GM18526 (cell line): ENCODE data around the gene ELF2.

Source experiments
- POLR2A ChIP-seq: IDR thresholded peaks from 3 replicates; pipeline ENCODE4 v1.6.1; 2011; ENCODE audit not compliant: insufficient read length; ENCODE audit errors: extremely low read depth

ELF2 gene

DNA sequence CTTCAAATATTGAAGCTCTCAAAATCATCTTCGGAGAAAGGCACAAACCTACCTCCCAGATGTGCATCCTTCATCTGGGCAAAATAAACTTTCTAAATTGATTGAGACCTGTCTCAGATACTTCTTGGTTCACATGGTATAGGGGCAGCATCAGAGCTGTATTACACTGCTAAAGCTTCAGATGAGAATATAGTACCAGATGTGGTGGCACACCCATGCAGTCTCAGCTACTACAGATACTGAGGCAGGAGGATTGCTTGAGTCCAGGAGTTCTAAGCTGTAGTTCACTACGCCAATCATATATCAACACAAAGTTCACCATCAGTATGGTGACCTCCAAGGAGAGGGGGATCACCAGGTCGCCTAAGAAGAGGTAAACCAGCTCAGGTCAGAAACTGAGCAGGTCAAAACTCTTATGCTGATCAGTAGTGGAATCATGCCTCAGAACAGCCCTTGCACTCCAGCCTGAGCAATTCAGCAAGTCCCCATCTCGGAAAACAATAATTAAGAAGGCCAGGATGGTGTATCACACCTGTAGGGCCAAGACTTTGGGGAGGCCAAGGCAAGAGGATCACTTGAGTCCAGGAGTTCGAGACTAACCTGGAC lies 22.0 kb downstream of the ELF2 start:
- no peak for TF ChIP-seq POLR2A

DNA sequence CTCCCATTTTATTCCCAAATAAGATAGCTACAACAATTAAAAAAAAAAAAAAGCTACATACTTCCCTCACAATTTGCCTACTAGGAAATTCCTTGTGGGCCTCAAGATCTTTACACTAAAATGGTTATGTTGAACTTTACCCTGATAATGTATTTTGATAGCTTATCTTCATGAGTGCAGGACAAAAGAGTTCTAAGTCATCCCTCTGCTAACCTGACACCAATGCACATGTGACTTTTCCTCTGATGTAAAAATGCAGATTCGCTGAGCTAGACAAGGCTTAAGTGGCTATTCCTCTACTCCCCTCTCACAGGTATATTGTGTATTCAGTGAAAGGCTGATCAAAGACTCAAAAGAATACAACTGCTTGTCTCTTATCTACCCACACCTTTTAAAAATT lies 22.5 kb downstream of the ELF2 start:
- TF ChIP-seq POLR2A, result no peak

DNA sequence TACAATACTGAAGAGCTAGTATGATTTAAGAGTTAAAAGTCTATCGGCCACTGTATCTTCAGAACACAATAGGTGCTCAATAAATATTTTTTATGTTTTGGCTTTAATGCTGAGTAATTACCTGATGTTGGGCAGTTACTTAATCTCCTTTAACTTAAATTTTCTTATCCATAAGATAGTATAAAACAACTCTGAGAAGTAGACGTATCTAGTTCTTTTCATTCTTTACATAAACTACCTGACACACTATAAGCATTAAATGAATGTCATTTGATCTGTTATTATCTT lies 22.9 kb downstream of the ELF2 start:
- no peak for TF ChIP-seq POLR2A

DNA sequence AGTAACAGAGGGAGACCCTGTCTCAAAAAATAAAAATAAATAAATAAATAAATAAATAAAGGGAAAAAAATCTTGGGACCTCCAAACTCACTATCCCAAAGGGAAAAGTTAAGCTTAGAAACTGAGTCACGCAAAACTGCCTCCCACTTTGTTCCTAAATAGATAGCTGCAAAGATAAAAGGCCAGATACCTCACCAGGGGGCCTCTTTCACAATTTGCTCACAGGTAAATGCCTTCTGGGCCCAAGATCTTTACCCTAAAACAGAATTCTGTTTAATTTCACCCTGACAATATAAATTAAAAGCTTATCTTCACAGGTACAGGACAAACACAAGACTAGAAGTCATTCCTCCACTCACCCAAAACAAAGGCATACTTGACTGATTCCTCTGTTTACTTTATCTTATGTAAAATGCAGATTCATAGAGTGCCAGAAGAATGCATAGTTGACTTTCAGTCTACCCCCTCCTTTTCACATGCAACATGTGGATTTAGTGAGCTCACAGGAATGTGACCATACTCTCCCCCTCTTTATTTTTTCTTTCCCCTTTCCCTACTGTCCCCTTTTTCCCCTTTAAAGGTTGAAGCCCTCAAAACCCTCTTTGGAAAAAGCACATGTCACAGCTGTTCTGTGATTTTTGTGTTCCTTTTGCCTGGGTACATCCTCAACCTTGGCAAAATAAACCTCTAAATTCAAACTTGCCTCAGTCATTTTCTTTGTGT lies 23.4 kb downstream of the ELF2 start:
- TF ChIP-seq POLR2A, result no peak

DNA sequence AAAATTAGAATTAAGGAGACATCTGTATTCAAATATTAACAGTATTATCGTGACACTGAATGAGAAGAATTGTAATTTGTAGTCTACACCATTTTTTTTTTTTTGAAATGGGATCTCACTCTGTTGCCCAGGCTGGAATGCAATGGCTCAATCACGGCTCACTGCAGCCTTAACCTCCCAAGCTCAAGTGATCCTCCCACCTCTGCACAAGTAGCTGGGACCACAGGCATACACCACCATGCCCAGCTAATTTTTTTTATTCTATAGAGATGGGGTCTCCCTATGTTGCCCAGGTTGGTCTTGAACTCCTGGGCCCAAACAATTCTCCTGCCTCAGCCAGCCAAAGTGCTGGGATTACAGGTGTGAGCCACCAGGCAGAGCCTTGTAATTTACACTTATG lies 24.8 kb downstream of the ELF2 start:
- TF ChIP-seq POLR2A, result no peak

DNA sequence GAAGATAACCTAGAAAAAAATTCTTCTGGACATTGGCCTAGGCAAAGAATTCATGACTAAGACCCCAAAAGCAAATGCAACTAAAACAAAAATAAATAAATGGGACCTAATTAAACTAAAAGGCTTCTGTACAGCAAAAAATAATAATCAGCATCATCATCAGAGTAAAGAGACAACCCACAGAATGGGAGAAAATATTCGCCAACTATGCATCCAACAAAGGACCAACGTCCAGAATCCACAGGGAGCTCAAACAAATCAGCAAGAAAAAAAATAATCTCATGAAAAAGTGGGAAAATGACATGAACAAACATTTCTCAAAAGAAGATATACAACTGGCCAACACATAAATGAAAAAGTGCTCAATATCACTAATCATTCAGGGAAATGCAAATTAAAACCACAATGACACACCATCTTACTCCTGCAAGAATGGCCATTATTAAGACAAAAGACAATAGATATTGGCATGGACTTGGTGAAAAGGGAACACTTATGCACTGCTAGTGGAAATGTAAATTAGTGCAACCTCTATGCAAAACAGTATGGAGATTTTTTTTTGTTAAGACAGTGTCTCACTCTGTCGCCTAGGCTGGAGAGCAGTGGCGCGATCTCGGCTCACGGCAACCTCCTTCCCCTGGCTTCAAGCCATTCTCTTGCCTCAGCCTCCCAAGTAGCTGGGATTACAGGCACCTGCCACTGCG lies 29.9 kb downstream of the ELF2 start:
- TF ChIP-seq POLR2A, result no peak

DNA sequence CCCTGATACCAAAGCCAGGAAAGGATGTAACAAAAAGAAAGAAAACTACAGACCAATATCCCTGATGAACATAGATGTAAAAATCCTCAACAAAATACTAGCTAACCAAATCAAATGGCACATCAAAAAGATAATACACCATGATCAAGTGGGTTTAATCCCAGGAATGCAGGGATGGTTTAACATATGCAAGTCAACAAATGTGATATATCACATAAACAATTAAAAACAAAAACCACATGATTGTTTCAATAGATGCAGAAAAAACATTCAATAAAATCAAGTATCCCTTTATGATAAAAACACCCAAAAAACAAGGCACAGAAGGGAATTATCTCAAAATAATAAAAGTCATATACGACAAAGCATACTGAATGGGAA lies 31.5 kb downstream of the ELF2 start:
- no peak for TF ChIP-seq POLR2A

DNA sequence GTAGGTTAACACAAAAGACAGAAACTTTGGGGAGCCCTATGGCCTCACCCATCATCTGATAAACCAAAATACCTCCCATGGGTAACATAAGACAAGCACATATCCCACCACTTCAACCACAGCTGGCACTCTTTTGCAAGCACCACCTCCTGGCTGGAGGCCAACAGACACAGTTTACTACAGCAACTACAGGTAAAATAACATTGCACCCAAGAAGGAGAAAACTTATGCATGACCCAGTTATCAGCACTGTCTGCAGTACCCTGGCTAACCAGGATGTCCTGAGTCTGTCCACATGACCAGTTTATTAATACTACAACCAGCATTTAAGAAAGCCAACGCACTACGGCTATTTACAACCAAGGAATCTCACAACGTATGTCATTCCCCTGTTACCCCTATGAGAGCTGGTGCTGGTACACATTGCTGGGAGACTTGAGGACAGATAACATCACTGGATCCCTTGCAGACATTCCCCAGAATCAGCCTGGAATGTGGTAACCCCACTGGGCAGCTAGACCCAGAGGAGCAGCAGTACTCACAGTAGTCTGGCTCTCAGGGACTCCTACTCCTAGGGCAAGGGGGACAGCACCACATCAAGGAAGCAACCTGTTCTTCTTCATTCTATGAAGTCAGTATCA lies 32.0 kb downstream of the ELF2 start:
- no peak for TF ChIP-seq POLR2A

DNA sequence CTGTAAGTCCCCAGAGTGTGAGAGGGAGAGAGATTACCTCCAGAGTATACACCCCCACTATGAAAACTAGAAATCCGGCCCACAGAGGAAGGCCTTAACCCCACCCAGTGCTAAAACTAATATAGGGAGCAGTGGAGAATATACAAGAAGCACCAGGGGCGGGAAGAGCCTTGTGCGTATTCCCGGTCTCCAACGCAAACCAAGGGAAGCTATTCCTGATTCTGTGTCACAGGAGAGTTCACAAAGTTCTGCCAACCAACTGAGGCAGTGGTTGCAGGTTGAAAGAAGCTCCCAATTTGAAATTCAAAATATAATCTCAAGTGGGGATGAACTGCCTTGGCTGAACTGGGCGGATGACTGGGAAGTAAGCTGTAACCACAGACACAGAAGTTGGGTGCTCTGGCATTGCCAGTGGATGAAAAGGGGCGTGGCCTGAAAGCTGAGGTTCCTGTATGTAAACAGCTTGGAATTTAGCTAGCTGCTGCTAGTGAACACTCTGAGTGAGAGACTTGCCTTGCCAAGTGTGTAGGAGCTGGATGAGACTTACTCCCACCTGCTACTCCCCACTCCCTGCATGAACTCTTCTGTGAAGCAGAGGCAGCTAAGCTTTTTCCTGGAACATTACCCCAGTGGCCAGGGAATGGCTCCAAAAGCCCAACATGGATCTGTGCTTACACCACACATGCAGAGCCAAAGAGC lies 32.7 kb downstream of the ELF2 start:
- TF ChIP-seq POLR2A, result no peak

DNA sequence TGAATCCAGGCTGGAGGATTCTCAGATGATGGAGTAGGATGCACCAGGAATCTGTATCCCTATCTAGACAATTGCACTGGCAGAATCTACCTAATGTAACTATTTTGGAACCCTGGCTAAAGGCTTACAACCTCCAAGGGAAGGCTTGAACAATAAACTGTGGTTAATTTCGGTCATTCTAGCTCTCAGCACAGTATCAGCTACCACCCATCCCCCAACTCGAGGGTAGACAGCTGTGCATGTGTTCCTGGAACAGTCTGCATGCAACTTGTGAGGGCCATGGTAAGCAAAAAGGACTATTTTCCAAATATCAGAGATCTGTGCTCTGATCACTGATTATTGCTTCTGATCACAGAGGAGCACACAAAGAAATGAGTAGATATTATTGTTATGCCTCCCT lies 34.0 kb downstream of the ELF2 start:
- TF ChIP-seq POLR2A, result no peak

DNA sequence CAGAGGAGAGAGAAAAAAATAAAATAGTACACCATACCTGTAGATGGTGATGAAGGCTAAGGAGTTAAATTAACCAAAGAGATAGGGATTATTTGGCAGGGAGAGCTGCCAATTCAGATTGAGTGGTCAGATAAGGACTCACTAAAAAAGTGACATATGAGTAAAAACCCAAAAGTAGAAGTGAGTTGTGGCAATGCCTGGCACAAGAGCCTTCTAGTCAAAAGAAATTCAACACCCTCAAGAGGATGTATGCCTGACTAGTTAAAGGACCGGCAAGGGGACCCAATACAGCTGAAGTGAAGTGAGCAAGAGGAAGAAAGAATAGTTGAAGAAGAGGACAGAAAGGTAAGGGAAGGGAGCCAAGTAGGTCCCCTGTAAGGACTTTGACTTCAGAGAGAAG lies 34.9 kb downstream of the ELF2 start:
- TF ChIP-seq POLR2A, result no peak

DNA sequence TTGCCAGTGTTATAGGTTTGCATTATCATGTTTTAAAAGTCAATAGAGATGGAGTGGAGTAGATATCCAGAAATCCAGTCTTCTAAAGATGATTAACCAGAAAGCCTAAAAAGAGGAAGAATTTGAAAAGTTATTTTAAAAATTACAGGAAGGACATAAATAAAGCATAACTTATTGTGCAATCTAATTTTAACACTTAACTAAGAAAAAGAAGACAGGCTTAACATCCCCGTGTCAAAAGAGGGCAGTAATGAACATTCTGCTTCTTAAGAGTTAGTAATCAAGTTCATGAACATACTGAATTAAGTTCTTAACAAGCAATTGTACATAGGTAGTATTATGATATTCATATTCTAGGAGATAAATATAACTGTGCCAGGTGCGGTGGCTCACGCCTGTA lies 39.3 kb downstream of the ELF2 start:
- TF ChIP-seq POLR2A, result no peak

DNA sequence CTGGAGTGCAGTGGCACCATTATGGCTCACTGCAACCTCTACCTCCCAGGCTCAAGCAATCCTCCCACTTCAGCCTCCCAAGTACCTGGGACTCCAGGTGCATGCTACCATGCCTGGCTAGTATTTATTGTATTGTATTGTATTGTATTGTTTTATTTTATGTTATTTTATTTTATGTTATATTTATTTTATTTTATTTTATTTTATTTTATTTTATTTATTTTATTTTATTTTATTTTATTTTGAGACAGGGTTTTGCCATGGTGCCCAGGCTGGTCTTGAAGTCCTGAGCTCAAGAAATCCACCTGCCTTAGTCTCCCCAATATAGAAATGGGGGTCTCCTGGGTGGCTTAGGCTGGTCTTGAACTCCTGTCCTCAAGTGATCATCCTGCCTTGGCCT lies 42.6 kb downstream of the ELF2 start:
- TF ChIP-seq POLR2A, result no peak

DNA sequence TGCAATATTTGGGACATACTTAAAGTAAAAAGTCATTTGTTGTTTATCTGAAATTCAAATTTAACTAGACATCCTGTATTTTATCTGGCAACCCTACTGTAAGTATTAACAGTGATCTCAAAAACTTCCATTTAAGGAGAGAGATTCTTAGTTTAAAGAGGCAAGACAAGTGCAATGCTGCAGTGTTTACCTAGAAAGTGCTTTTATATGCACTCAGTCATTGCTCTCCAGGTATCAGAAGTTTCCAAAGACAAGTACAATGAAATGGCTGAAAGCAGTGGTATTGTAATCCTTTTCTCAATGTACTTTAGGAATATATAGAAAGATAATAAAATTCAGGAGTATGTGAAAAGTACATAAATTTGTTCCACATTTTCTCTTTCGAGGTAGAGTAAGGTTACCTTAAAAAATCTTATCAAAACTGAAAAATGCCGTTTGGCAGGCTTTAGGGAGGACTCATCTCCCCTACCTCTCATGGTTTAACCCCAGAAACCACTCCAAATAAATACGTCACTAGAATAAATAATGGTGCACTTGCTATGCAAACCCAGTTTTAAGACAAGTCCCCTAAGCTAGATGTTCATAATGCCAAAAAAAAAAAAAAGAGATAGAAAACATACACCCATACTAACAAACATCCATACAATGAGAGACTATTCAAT lies 45.7 kb downstream of the ELF2 start:
- no peak for TF ChIP-seq POLR2A

DNA sequence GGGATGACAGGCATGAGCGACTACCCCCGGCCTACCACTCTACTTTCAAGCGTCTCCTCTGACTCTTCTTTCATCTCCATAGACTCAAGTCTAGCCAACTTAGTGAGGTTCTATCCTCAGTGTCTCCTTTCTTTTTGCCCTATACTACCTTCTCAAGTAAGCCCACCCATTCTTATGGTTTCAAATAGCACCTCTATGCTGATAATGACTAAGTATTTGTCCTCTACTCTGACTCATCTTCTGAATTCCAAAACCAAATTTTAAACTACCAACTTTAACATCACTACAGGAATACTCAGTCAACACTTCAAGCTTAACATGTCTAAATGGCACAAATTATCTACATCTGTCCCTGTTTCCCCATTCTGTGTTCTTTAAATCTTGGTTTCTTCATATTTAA lies 47.8 kb downstream of the ELF2 start:
- no peak for TF ChIP-seq POLR2A
